ENCODE results near the gene KIF26B. TPM values are rescaled to one million over a fixed set of nuclear protein-coding genes. Genes with fewer than 3 reads are reported as not detected.

The KIF26B gene
- total and polyA plus RNA-seq, 10 of the 15 experiments (the other 5 are each of a cell fraction or from before 2014, with no cell fraction given) = 0.35 to 11.6 (median 2.2) TPM

GRCh38 chr1:245373131-245373530, 218.3 kb downstream of the KIF26B start:
- Histone ChIP-seq H3K27me3 (replicated peaks in 1 of 2; ENCODE audit: control insufficient read depth in 2 of 2, insufficient read depth in 2 of 2, low read length in 1 of 2) (peaks cover 0 to 2% of the 10 kb centered on the region in 2 experiments; a peak in 1 of 4 replicates), H3K36me3 (ENCODE audit: control insufficient read depth in 2 of 2, insufficient read depth in 2 of 2, low read length in 1 of 2) (no peaks in the 10 kb centered on the region), H3K4me1 (ENCODE audit: control insufficient read depth, insufficient read depth, low read length) (no peaks in the 10 kb centered on the region), H3K4me3 (no peak overlapping the region), H3K9me3 (replicated peaks; ENCODE audit: control insufficient read depth, insufficient read depth, low read length) (no peaks in the 10 kb centered on the region), H3K9ac (ENCODE audit: control insufficient read depth, insufficient read depth, low read length) (no peak overlapping the region), H2AFZ (ENCODE audit: control insufficient read depth, low read depth, low read length) (no peak overlapping the region), H3K27ac (ENCODE audit: control insufficient read depth, insufficient read depth) (no peak overlapping the region), H3K4me2 (ENCODE audit: control insufficient read depth, insufficient read depth) (no peak overlapping the region), H3K79me2 (ENCODE audit: control insufficient read depth, insufficient read depth, low read length) (no peaks in the 10 kb centered on the region), H4K20me1 (ENCODE audit: control insufficient read depth, insufficient read depth) (no peaks in the 10 kb centered on the region)
- in situ Hi-C loops (cut with MboI) (no loop called here), intact Hi-C loops (cut with micrococcal nuclease; ENCODE audit: unreplicated experiment) (no loop called here)
- no peak for DNase-seq (ENCODE audit: low read depth, low spot score)
- 11% methylated on average over 4 of the region's 4 CpGs for WGBS (ENCODE audit: insufficient coverage, insufficient replicate concordance, low lambda C conversion rate, missing lambda C conversion rate)
- POLR2A ChIA-PET = interaction anchor here (0.5 kb wide), 1 partner anchor 673 kb away, joined by 11 read pairs; no protein-coding TSS in a partner anchor
- SMC1A ChIA-PET (ENCODE audit: uncharacterized antibody, unreplicated experiment) = interaction anchor here (1.3 kb wide), 1 partner anchor 14 kb away, joined by 3 read pairs; no protein-coding TSS in a partner anchor
- no TSS peak for BruUV-seq (replicated peaks)
- CTCF ChIA-PET = interaction anchor here (0.6 kb wide), 1 partner anchor 411 kb away, joined by 3 read pairs; no protein-coding TSS in a partner anchor
- ATAC-seq = no peak
- RAD21 ChIA-PET (ENCODE audit: unreplicated experiment) = no interaction called here
- no peak for FAIRE-seq
- TF ChIP-seq SUZ12 (IDR thresholded peaks at IDR 0.05; ENCODE audit: unreplicated experiment) (no peak), ZNF24 (IDR thresholded peaks at IDR 0.05) (no peak), MTA3 (IDR thresholded peaks at IDR 0.05; ENCODE audit: borderline replicate concordance, low read length) (no peak), DPF2 (IDR thresholded peaks at IDR 0.05) (no peak), NR2F1 (conservative IDR thresholded peaks at IDR 0.05) (no peak), RELB (IDR thresholded peaks at IDR 0.05; ENCODE audit: low read depth) (no peak), MXI1 (IDR thresholded peaks at IDR 0.05; ENCODE audit: low read depth, low read length) (no peak), GATAD2B (conservative IDR thresholded peaks at IDR 0.05; ENCODE audit: low read depth) (no peak), NBN (IDR thresholded peaks at IDR 0.05) (no peak), HDAC6 (IDR thresholded peaks at IDR 0.05; ENCODE audit: unreplicated experiment) (no peak), TARDBP (IDR thresholded peaks at IDR 0.05; ENCODE audit: borderline replicate concordance) (no peak), TAF1 (IDR thresholded peaks at IDR 0.05; ENCODE audit: borderline replicate concordance, low read depth, low read length) (no peak), JUND (IDR thresholded peaks at IDR 0.05; ENCODE audit: low read depth, low read length) (no peak), IRF4 (IDR thresholded peaks at IDR 0.05; ENCODE audit: low read depth, low read length) (no peak), TCF7 (IDR thresholded peaks at IDR 0.05; ENCODE audit: borderline replicate concordance) (no peak), CEBPB (IDR thresholded peaks at IDR 0.05; ENCODE audit: borderline replicate concordance in 1 of 2, low read depth in 2 of 2, low read length in 2 of 2) (no peak), IKZF2 (IDR thresholded peaks at IDR 0.05) (no peak), ZBTB4 (CRISPR knock-in tag; IDR thresholded peaks at IDR 0.05) (no peak), NFIC (IDR thresholded peaks at IDR 0.05; ENCODE audit: low read depth, low read length) (no peak)
